ENCODE results near the gene C19orf73.
A peak's percentile ranks its signal among the peaks of the same experiment; 100 is the strongest.

C19orf73 gene

GRCh38 chr19:49120868-49121267 lies 1.9 kb upstream of the C19orf73 start:
- no peak for DNase-seq

- no peak for DNase-seq
Observed at GRCh38 chr19:49120325-49120683, 1.4 kb upstream of the C19orf73 start.

- DNase-seq, result no peak
Observed at GRCh38 chr19:49119411-49120324, 725 bp upstream of the C19orf73 start, which contains the start of gene PPFIA3. PPFIA3 (plus strand) TSS chr19:49119544; CDS start chr19:49127874, 8,330 bp downstream.

- DNase-seq, result no peak
Observed at GRCh38 chr19:49117677-49118564, 1.0 kb downstream of the C19orf73 start.

- DNase-seq, result peak; percentile 82
Observed at GRCh38 chr19:49116544-49116943, 2.4 kb downstream of the C19orf73 start.

GRCh38 chr19:49114630-49115363 lies 4.1 kb downstream of the C19orf73 start:
- DNase-seq, result peak; percentile 85

GRCh38 chr19:49113762-49114629 lies 4.9 kb downstream of the C19orf73 start, which contains the start of gene LIN7B:
LIN7B (plus strand) TSS chr19:49114370; CDS start chr19:49114405, 35 bp downstream.
- DNase-seq, result peak; percentile 86

GRCh38 chr19:49111218-49111998 lies 7.5 kb downstream of the C19orf73 start:
- DNase-seq, result no peak

- no peak for DNase-seq
Observed at GRCh38 chr19:49110567-49110966, 8.4 kb downstream of the C19orf73 start.

- no peak for DNase-seq
Observed at GRCh38 chr19:49109569-49110233, 9.2 kb downstream of the C19orf73 start.

- DNase-seq, result no peak
Observed at GRCh38 chr19:49109051-49109450, 9.9 kb downstream of the C19orf73 start.

GRCh38 chr19:49107625-49108459 lies 11.1 kb downstream of the C19orf73 start:
- no peak for DNase-seq

- peak; percentile 77 for DNase-seq
Observed at GRCh38 chr19:49106648-49107135, 12.3 kb downstream of the C19orf73 start.

GRCh38 chr19:49104229-49104864 lies 14.6 kb downstream of the C19orf73 start:
- DNase-seq, result no peak

GRCh38 chr19:49103331-49104085 lies 15.4 kb downstream of the C19orf73 start:
- DNase-seq, result no peak

- DNase-seq, result no peak
Observed at GRCh38 chr19:49102303-49102702, 16.6 kb downstream of the C19orf73 start.

GRCh38 chr19:49101160-49101559 lies 17.8 kb downstream of the C19orf73 start:
- DNase-seq, result no peak

GRCh38 chr19:49098795-49099194 lies 20.1 kb downstream of the C19orf73 start:
- DNase-seq, result no peak

All from hematopoietic multipotent progenitor cell treated with erythropoietin and hydrocortisone succinate and interleukin-3 and kit ligand, for 4 days (in vitro differentiated cells).